PC-3 (cell line): ENCODE results near the gene SPAG6.
A peak's percentile ranks its signal among the peaks of the same experiment; 100 is the strongest.

Experiments used
- CTCF ChIP-seq: fragments of 300-600 bp; sonication (generic); conservative IDR thresholded peaks from 2 replicates; pipeline ENCODE4 v1.5.1; 2017; ENCODE audit warnings: antibody characterized with exemption, low read depth, mild to moderate bottlenecking, low read length
- EZH2 ChIP-seq: fragments of 300-600 bp; sonication (generic); IDR thresholded peaks from one replicate; pipeline ENCODE4 v1.6.1; 2017; ENCODE audit warnings: antibody characterized with exemption, mild to moderate bottlenecking, low read length; ENCODE audit not compliant: unreplicated experiment
- EZH2phosphoT487 ChIP-seq: fragments of 300-600 bp; sonication (generic); IDR thresholded peaks from 2 replicates; pipeline ENCODE4 v1.6.1; 2018; ENCODE audit warnings: mild to moderate bottlenecking, antibody characterized with exemption, low read length, borderline replicate concordance

GRCh38 chr10:22321156-22321923 is 24.0 kb upstream of the SPAG6 start:
- TF ChIP-seq EZH2 = no peak
- TF ChIP-seq CTCF = no peak
- TF ChIP-seq EZH2phosphoT487 = peak; percentile 59; the same call in 1 of the 2 replicates
